Measurements from ENCODE around the gene HNRNPH2.

GRCh38 chrX:101393530-101394305 lies 14.3 kb upstream of the HNRNPH2 start:
- TF ChIP-seq, protein P1, sequence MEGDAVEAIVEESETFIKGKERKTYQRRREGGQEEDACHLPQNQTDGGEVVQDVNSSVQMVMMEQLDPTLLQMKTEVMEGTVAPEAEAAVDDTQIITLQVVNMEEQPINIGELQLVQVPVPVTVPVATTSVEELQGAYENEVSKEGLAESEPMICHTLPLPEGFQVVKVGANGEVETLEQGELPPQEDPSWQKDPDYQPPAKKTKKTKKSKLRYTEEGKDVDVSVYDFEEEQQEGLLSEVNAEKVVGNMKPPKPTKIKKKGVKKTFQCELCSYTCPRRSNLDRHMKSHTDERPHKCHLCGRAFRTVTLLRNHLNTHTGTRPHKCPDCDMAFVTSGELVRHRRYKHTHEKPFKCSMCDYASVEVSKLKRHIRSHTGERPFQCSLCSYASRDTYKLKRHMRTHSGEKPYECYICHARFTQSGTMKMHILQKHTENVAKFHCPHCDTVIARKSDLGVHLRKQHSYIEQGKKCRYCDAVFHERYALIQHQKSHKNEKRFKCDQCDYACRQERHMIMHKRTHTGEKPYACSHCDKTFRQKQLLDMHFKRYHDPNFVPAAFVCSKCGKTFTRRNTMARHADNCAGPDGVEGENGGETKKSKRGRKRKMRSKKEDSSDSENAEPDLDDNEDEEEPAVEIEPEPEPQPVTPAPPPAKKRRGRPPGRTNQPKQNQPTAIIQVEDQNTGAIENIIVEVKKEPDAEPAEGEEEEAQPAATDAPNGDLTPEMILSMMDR (conservative IDR thresholded peaks at IDR 0.05), result no peak
- no peak for TF ChIP-seq EZH2 (IDR thresholded peaks at IDR 0.05; ENCODE audit: low read depth)

All from PC-9 (cell line).